NCI-H1048 (cell line): ENCODE data around the gene IGFBP5.

ENCODE experiments used
- DNase-seq: peaks from one replicate; lab custom pipeline; 2025; lab: John Stamatoyannopoulos, UW

Gene IGFBP5

GRCh38 chr2:216714376-216714775, 19.0 kb upstream of the IGFBP5 start:
- no peak for DNase-seq

GRCh38 chr2:216713691-216714336, 18.5 kb upstream of the IGFBP5 start:
- DNase-seq = no peak

GRCh38 chr2:216711348-216711747, 16.0 kb upstream of the IGFBP5 start:
- no peak for DNase-seq

- DNase-seq = no peak
Observed at GRCh38 chr2:216710551-216711301, 15.4 kb upstream of the IGFBP5 start.

GRCh38 chr2:216702756-216703155, 7.4 kb upstream of the IGFBP5 start:
- DNase-seq = no peak

GRCh38 chr2:216701544-216701943, 6.2 kb upstream of the IGFBP5 start:
- no peak for DNase-seq

- DNase-seq = no peak
Observed at GRCh38 chr2:216700781-216701180, 5.4 kb upstream of the IGFBP5 start.

GRCh38 chr2:216700088-216700567, 4.8 kb upstream of the IGFBP5 start:
- no peak for DNase-seq

GRCh38 chr2:216698895-216699294, 3.5 kb upstream of the IGFBP5 start:
- DNase-seq = no peak

GRCh38 chr2:216698293-216698692, 2.9 kb upstream of the IGFBP5 start:
- DNase-seq = no peak

GRCh38 chr2:216696751-216697560, 1.6 kb upstream of the IGFBP5 start:
- no peak for DNase-seq

- DNase-seq = no peak
Observed at GRCh38 chr2:216696321-216696720, 972 bp upstream of the IGFBP5 start.

GRCh38 chr2:216694826-216695217, 527 bp downstream of the IGFBP5 start:
- no peak for DNase-seq

GRCh38 chr2:216694082-216694825, 1.1 kb downstream of the IGFBP5 start:
- DNase-seq = no peak

GRCh38 chr2:216693414-216694080, 1.8 kb downstream of the IGFBP5 start:
- no peak for DNase-seq

GRCh38 chr2:216692636-216693413, 2.5 kb downstream of the IGFBP5 start:
- no peak for DNase-seq

- DNase-seq = peak; percentile 30
Observed at GRCh38 chr2:216690853-216691741, 4.3 kb downstream of the IGFBP5 start.

- no peak for DNase-seq
Observed at GRCh38 chr2:216690456-216690852, 4.9 kb downstream of the IGFBP5 start.

GRCh38 chr2:216689397-216689796, 6.0 kb downstream of the IGFBP5 start:
- no peak for DNase-seq
